Keratinocyte (primary cell): ENCODE data around the gene CACFD1. TPM values are rescaled to one million over a fixed set of nuclear protein-coding genes. Genes with fewer than 3 reads are reported as not detected.

Experiments used
- DNase-seq: peaks from one replicate; pipeline ENCODE4 v3.0.0-alpha.2; 2011; ENCODE audit warnings: low read depth, missing footprints, low spot score
- FAIRE-seq: peaks from 2 replicates; lab custom pipeline; 2011; peaks lifted over from hg19 to GRCh38; lab: Jason Lieb, UNC
- H2AFZ ChIP-seq: 2 replicates; pipeline ENCODE4 v1.6.0; 2012; ENCODE audit warnings: low read length, control low read depth, inconsistent platforms; ENCODE audit not compliant: control insufficient read depth
- H3K27ac ChIP-seq: 2 replicates; pipeline ENCODE4 v1.5.1; 2011; ENCODE audit warnings: low read length; ENCODE audit not compliant: control insufficient read depth, insufficient read depth
- H3K27me3 ChIP-seq: 3 replicates; pipeline ENCODE4 v1.6.0; 2011; ENCODE audit warnings: low read length; ENCODE audit not compliant: control insufficient read depth, insufficient read depth; ENCODE audit errors: extremely low read depth
- H3K36me3 ChIP-seq, 2 experiments: 2 replicates in 1 of 2; 3 replicates in 1 of 2; pipeline ENCODE4 v1.5.1; 2011; ENCODE audit warnings: low read length in 2 of 2, mild to moderate bottlenecking in 1 of 2; ENCODE audit not compliant: control insufficient read depth in 2 of 2, insufficient read depth in 2 of 2; ENCODE audit errors: extremely low read depth in 1 of 2
- H3K4me1 ChIP-seq: 3 replicates; pipeline ENCODE4 v1.5.1; 2011; ENCODE audit warnings: low read length; ENCODE audit not compliant: control insufficient read depth, insufficient read depth; ENCODE audit errors: extremely low read depth
- H3K4me2 ChIP-seq: 3 replicates; pipeline ENCODE4 v1.6.0; 2011; ENCODE audit warnings: low read depth, low read length; ENCODE audit not compliant: control insufficient read depth, insufficient read depth; ENCODE audit errors: extremely low read depth
- H3K4me3 ChIP-seq, 3 experiments: fragments of 200-600 bp in 1 of 3; sonication (generic) in 1 of 3; 2 replicates in 2 of 3; 3 replicates in 1 of 3; pipeline ENCODE4 v1.5.1; 2011 to 2016; ENCODE audit warnings: low read length in 3 of 3, mild to moderate bottlenecking in 3 of 3, control low read depth in 2 of 3, inconsistent platforms in 1 of 3, low read depth in 1 of 3, mixed read lengths in 1 of 3, mixed run types in 1 of 3, moderate library complexity in 1 of 3; ENCODE audit not compliant: control insufficient read depth in 2 of 3, insufficient read depth in 2 of 3; ENCODE audit errors: extremely low read depth in 1 of 3
- H3K79me2 ChIP-seq: 2 replicates; pipeline ENCODE4 v1.6.0; 2012; ENCODE audit warnings: low read length; ENCODE audit not compliant: control insufficient read depth, insufficient read depth
- H3K9ac ChIP-seq: 3 replicates; pipeline ENCODE4 v1.6.0; 2011; ENCODE audit warnings: low read length; ENCODE audit not compliant: control insufficient read depth, insufficient read depth; ENCODE audit errors: extremely low read depth
- H3K9me1 ChIP-seq: 3 replicates; pipeline ENCODE4 v1.6.0; 2011; ENCODE audit warnings: low read length; ENCODE audit not compliant: control insufficient read depth, insufficient read depth; ENCODE audit errors: extremely low read depth
- H3K9me3 ChIP-seq: 2 replicates; pipeline ENCODE4 v1.5.1; 2012; ENCODE audit warnings: low read depth, low read length; ENCODE audit not compliant: control insufficient read depth
- H4K20me1 ChIP-seq: 3 replicates; pipeline ENCODE4 v1.6.0; 2011; ENCODE audit warnings: low read length; ENCODE audit not compliant: control insufficient read depth, insufficient read depth; ENCODE audit errors: extremely low read depth
- CTCF ChIP-seq, 3 experiments: IDR thresholded peaks in 1 of 3; conservative IDR thresholded peaks in 1 of 3; optimal IDR thresholded peaks in 1 of 3; 2 replicates in 2 of 3; 3 replicates in 1 of 3; pipeline versions ENCODE3 to v1.5.1; 2011; ENCODE audit warnings: low read length in 3 of 3, mild to moderate bottlenecking in 3 of 3, moderate library complexity in 2 of 3, control low read depth in 1 of 3, inconsistent platforms in 1 of 3; ENCODE audit not compliant: insufficient read depth in 2 of 3; ENCODE audit errors: extremely low read depth in 1 of 3
- EZH2 ChIP-seq: IDR thresholded peaks from one replicate; pipeline ENCODE4 v1.6.1; 2012; ENCODE audit warnings: inconsistent platforms, mild to moderate bottlenecking, low read length, moderate library complexity
- dilution Hi-C: fragments of 300-500 bp; cut with MboI; formaldehyde crosslinking; loops from one replicate; pipeline ENCODE4 v1.7.0; 2020; ENCODE audit warnings: low sequenced_read_pairs; ENCODE audit not compliant: extremely low pct_ligation_motif_present
- polyA plus RNA-seq, 5 experiments: library from polyadenylated mRNA; depleted of rRNA in 3 of 5; stranded (reverse) in 3 of 5; stranded (forward) in 1 of 5; unstranded in 1 of 5; fragments of >200 nt; gene quantifications; 1 replicate in 1 of 5; 2 replicates in 3 of 5; 3 replicates in 1 of 5; pipeline versions ENCODE4 v1.2.1 to v1.2.3, GENCODE V29; 2011 to 2012; ENCODE audit warnings: missing spikeins in 2 of 5, low read depth in 1 of 5, low replicate concordance in 1 of 5

Gene CACFD1
- polyA plus RNA-seq, 1 donor (not counting 4 experiments of a cell fraction or from before 2014, with no cell fraction given) = 3.4 TPM

DNA sequence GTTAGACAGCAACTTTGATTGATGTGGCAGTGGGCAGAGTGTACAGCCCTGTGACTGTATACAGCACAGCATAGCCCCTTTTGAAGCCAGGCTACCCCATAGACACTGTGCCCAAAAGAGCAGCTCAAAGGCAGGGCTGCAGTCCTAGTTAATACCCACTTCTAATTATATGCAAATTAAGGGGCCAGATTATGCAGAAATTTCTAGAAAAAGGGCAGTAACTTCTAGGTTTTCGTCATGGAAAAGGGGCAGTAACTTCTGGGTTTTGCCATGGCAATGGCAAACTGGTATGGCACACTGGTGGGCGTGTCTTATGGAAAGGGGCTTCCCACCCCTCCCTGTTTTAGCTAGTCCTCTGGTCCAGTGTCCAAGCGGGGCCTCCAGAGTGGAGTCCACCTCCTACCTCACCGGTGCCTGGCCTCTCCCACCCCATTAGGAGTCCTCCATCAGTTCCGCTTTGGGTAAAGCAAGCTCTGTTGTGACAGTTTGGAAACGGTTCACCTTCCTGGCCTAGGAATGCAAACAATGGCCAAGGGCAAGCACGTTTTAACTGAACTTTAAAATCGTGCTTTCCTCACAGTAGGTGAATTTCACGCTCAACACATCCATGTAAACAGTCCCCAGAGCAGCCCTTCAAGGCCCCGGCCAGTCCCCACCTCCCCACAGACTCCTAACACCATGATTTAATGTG, 32.0 kb upstream of the CACFD1 start:
- FAIRE-seq (no peak), DNase-seq (no peak)
- Histone ChIP-seq H3K9me3 (no peaks in the 10 kb centered on the region), H3K27ac (no peak overlapping the region), H3K4me2 (no peak overlapping the region), H3K9ac (no peak overlapping the region), H3K4me1 (no peaks in the 10 kb centered on the region), H3K27me3 (peaks cover 19% of the 10 kb centered on the region), H3K4me3 (no peak overlapping the region), H4K20me1 (no peaks in the 10 kb centered on the region), H2AFZ (no peak overlapping the region), H3K79me2 (no peaks in the 10 kb centered on the region), H3K36me3 (no peaks in the 10 kb centered on the region), H3K9me1 (no peaks in the 10 kb centered on the region)
- dilution Hi-C loops = no loop called here
- TF ChIP-seq CTCF (optimal IDR thresholded peaks at IDR 0.05 in 1 of 3, IDR thresholded peaks at IDR 0.05 in 1 of 3, conservative IDR thresholded peaks at IDR 0.05 in 1 of 3; ENCODE audit: extremely low read depth in 1 of 3, insufficient read depth in 2 of 3, low read length in 3 of 3) (no peak), EZH2 (no peak)

DNA sequence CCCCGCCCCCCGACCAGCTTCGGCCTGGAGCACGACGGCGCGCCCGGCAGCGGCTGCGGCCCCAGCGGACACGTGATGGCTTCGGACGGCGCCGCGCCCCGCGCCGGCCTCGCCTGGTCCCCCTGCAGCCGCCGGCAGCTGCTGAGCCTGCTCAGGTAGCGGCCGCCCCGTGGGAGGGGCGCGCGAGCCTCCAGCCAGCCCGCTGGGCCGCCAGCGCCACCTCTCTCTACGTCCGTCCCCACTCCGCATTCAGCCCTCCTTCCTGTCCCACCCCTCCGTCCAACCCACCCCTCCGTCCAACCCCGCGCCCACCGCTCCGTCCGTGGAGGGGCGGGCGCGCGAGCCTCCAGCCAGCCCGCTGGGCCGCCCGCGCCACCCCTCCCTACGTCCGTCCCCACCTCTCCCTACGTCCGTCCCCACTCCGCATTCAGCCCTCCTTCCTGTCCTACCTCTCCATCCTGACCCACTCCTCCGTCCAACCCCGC, 31.1 kb upstream of the CACFD1 start:
- Histone ChIP-seq H3K4me3 (peak overlapping the region in 2 of 3 experiments; percentile 23 to 29), H3K9ac (no peak overlapping the region), H3K36me3 (no peaks in the 10 kb centered on the region), H3K27ac (no peak overlapping the region), H3K4me2 (peak overlapping the region; percentile 37), H4K20me1 (no peaks in the 10 kb centered on the region), H3K27me3 (peaks cover 19% of the 10 kb centered on the region), H3K79me2 (no peaks in the 10 kb centered on the region), H2AFZ (no peak overlapping the region), H3K4me1 (no peaks in the 10 kb centered on the region), H3K9me3 (no peaks in the 10 kb centered on the region), H3K9me1 (no peaks in the 10 kb centered on the region)
- FAIRE-seq (no peak), DNase-seq (no peak)
- dilution Hi-C loops = no loop called here
- TF ChIP-seq CTCF (optimal IDR thresholded peaks at IDR 0.05 in 1 of 3, IDR thresholded peaks at IDR 0.05 in 1 of 3, conservative IDR thresholded peaks at IDR 0.05 in 1 of 3; ENCODE audit: extremely low read depth in 1 of 3, insufficient read depth in 2 of 3, low read length in 3 of 3) (no peak), EZH2 (no peak)
